8988T (cell line): ENCODE data around the gene MBLAC1.
"Not testable (repeated sequence)": the region's sequence is repeated elsewhere in the genome, so short reads cannot be mapped to it uniquely, and the experiment has no call there.

Experiments used
- DNase-seq: peaks from one replicate; pipeline ENCODE4 v3.0.0; 2011

The MBLAC1 gene

GRCh38 chr7:100124301-100125230 lies 2.2 kb upstream of the MBLAC1 start:
- no peak for DNase-seq

- DNase-seq, result no peak
Observed at GRCh38 chr7:100126239-100126930, 382 bp upstream of the MBLAC1 start.

DNA sequence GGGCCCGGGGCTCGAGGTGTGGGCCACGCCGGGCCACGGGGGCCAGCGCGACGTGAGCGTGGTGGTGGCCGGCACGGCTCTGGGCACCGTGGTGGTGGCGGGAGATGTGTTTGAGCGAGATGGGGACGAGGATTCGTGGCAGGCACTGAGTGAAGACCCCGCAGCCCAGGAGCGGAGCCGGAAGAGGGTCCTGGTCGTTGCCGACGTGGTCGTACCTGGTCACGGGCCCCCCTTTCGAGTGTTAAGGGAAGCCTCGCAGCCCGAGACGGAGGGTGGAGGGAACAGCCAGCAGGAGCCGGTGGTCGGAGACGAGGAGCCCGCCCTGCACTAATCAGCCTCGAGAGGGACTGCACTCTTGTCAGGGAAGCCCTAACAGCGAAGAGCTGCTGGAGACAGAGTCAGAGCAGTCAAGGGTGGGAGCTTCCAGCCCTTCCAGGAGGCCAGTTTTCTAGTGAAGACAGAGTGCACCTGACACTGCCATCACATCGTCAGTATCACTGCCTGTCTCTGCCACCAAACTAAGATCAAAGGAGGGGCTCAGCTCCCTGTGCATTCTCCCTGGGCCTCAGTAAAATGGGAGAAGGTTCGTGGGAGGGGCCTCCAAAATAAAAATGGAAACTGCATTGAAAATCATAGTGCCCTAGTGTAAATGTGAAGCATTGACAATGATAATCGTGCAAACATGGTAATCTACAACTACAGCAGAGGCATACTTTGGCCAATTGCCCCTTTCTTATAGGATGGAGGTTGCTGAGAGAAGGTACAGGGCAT lies 1.3 kb downstream of the MBLAC1 start:
- no peak for DNase-seq

- no peak for DNase-seq
Observed at GRCh38 chr7:100128637-100128963, 1.8 kb downstream of the MBLAC1 start.

- DNase-seq, result not testable (repeated sequence)
Observed at GRCh38 chr7:100130220-100130607, 3.4 kb downstream of the MBLAC1 start.

DNA sequence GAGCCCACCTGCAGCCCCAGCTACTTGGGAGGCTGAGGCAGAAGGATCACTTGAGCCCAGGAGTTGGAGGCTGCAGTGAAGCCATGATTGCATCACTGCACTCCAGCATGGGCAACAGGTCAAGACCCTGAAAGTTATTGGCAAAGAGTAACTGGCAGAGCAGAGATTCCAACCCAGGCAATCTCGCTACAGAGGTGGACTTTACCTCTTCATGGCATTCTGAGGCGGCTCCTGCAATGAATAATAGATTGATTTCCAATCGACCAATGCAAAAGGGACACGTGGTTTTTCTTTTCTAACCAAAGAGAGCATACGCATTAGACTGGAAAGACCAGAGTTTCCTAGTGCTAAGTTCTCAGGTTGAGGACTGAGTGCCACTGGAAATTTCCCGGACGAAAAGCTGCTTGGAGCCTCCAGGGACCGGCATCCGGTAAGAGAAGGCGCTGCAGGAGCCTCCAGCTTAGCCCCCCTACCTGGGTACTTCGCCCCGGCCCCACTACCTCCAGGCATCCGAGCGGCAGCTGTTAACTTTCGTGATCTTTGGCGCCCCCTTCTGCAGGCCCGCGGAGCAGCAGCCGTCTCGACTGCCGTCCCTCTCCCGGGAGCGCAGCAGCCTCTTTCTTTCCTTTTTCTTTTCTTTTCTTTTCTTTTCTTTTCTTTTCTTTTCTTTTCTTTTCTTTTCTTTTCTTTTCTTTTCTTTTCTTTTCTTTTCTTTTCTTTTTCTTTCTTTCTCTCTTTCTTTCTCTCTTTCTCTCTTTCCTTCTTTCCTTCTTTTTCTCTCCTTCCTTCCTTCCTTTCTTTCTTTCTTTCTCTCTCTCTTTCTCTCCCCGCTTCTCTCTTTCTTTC lies 4.1 kb downstream of the MBLAC1 start:
- DNase-seq, result peak; percentile 70

DNA sequence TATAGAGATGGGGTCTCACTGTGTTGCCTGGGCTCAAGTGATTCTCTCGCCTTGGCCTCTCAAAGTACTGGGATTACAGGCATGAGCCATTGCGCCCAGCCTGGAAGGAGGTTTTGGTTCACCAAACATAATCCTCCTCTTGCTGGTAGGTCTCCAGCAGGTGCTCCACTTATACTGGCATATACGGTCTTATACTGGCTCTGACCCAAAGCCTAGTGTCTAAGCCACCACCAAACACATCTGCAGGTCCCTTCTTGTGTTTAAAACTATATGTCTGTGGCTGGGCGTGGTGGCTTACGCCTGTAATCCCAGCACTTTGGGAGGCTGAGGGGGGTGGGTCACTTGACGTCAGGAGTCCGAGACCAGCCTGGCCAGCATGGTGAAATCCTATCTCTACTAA lies 5.4 kb downstream of the MBLAC1 start:
- no peak for DNase-seq

DNA sequence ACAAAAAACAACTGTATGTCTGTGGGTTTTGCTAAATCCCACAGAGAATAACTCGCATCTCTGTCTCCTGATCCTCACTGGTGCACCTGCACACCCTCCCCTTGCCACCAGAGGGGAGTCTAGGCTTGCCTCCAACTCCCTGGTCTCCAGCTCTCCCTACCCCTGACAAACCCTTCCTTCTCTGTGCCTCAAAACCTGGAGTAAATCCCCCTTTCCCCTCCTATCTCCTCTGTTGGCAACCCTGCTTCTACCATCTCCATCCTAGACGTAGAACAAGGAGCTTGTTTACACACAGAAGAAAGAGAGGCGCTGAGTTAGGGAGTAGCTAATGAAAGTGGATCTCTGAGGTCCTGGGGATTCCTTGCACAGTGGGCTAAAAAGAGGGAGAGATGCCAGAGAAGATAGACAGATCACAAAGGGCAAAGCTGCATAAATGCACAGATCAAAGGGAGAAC lies 6.0 kb downstream of the MBLAC1 start:
- no peak for DNase-seq

DNA sequence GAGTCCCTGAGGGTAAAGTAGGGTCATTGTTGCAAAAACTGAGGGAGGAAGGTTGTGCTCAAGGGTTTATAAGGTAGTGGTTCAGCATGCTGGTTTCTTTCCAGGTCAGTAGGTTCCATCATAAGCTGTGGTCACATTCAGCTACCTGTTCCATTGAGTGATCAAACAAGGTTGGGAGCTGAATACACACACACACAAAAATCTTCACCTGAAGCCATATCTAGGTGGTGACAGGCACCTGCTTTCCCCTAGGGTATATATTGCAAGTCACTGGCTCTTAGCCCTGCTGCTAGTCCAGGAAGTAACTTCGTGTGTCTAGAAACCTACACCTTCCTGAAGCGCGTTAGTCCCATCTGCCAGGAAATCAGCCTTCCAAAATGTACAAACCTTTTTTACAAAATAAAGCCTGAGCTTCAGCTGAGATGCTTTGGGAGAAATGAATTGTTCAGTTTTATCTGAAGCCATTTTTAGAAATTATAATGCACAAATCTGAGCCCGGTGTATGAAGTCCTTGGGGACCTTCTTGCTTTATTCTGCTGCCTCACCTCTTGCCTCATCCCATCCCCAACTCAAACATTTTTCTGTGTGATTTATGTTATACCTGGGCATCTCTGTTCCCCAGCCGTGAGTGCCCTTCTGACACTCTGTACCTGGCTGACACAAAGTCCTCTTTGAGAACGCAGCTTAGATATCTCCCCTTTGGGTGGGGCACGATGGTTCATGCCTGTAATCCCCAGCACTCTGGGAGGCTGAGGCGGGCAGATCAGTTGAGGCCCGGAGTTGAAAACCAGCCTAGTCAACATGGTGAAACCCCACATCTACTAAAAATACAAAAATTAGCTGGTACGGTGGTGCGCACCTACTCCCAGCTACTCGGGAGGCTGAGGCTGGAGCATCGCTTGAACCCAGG lies 11.3 kb downstream of the MBLAC1 start:
- no peak for DNase-seq

- no peak for DNase-seq
Observed at GRCh38 chr7:100141555-100141949, 14.8 kb downstream of the MBLAC1 start.

DNA sequence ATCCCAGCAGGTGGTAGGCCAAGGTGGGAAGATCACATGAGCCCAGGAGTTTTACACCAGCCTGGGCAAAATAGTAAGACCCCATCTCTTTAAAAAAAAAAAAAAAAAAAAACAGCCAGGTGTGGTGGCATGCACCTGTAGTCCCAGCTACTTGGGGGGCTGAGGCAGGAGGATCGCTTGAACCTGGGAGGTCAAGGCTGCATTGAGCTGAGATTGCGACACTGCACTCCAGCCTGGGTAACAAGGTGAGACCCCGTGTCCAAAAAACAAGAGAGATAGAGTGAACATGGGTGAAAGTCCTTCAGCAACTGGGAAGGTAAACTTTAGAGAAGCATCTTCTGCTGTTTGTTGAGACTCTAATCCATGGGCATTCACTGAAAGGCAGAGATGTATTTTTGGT lies 15.7 kb downstream of the MBLAC1 start:
- no peak for DNase-seq

GRCh38 chr7:100146350-100146749 lies 19.6 kb downstream of the MBLAC1 start:
- DNase-seq, result not testable (repeated sequence)

- no peak for DNase-seq
Observed at GRCh38 chr7:100147278-100147677, 20.5 kb downstream of the MBLAC1 start.

- no peak for DNase-seq
Observed at GRCh38 chr7:100148225-100148558, 21.4 kb downstream of the MBLAC1 start.

GRCh38 chr7:100148559-100149328 lies 22.0 kb downstream of the MBLAC1 start, which contains the start of gene LAMTOR4:
Gene LAMTOR4, plus strand, starts transcription at chr7:100148918. Its CDS starts 55 bp downstream, at chr7:100148973.
- DNase-seq, result peak; percentile 86

DNA sequence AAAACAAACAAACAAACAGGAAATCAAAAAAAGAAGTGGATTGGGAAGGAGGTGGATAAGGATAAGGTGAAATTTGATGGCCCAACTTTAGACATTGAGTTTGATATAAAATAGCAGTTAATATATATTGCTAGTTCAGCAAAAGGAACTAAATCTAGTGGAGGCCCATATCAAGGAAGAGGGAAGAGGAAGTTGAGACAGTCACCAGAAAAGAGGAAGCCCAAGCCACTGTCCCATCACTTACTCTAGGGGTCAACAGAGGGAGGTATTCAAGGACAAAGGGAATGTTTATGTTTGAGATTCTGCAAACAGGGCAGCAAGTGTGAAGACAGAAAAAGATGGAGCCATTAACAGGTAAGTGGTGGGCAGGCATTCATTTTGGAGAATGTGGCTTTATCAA lies 25.6 kb downstream of the MBLAC1 start:
- DNase-seq, result no peak

GRCh38 chr7:100152937-100153666 lies 26.3 kb downstream of the MBLAC1 start:
- DNase-seq, result no peak

DNA sequence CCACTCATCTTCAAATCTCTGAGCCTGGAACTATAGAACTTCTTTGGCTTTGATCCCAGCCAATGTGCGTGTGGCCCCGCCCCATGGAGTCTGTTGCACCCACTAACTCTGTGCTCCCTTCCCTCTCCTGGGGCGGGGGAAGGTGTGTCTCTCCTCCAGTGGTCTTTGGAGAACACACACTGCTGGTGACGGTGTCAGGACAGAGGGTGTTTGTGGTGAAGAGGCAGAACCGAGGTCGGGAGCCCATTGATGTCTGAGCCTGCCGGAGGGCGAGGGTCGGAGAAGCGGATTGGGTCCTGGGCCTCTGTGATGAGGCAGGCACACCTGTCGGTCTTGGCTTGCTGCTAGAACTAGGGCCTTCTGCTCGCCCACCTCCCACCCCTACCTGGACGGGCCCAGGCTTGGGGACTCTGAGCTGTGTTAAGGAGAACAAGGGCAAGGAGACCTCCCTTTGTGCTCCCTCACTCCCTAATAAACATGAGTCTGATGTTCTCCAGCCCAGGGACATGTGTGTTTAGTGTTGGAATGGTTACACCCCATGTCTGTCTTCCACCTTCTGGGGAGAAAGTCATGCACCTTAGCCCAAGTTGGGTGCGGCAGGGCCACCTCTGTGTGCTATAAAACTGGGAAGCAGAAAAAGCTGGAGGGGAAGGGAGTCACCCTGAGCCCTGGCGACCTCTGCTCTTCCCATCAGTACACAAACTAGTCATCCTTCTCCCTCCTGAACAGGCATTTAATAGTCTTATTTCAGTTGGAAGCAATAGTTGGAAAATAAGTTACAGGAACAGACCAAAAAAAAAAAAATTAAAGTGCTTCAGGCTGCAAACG lies 27.2 kb downstream of the MBLAC1 start:
- DNase-seq, result peak; percentile 10
